GM12875 (cell line): ENCODE results near the gene NOPCHAP1.

Experiments used
- H3K4me3 ChIP-seq: one replicate; pipeline ENCODE4 v1.5.1; 2011; ENCODE audit warnings: low read depth, low read length, control low read depth
- TF ChIP-seq, protein P1 (sequence below): IDR thresholded peaks from 2 replicates; pipeline ENCODE4 v1.5.1; 2011; ENCODE audit warnings: low read depth, mild to moderate bottlenecking, control low read depth, inconsistent platforms, low read length, moderate library complexity, borderline replicate concordance; ENCODE audit not compliant: insufficient read depth

Gene NOPCHAP1

DNA sequence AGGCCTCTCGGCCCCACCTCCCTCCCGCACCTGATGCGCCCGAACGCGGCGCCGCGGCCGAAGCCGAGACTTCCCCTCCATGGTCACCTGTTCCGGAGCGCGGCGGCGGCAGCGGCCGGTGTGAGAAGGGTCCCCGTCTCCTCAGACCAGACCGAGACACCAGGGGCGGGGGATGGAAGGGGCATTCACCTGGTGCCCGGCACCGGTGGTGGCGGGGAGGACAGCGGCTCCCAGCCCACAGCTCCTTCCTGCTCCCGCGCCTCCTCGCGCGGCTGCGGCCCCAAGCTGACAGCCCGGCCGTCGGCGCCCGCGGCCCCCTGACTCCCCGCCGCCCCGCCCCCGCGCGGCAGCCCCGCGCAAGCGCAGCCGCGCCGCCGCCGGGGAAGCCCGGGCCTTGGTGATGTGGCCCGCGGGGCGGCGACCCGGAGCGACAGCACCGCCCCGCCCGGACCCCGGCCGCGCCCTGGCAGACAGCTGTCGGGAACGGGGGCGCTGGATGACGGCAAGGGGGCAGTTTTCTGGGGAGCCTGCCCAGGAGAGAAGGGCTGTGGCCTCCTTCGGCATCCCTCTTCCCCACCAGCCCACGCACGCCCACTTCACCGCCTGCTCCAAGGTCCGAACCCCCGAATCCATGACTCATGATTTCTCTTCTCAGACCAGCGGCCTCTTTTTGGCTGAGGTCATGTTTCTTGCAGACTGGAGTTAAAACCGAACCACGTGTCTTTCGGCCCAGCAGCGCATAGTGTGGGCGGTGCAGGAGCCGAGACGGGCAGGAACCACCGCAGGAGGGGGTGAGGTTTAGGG is 27.9 kb upstream of the NOPCHAP1 start, which contains the start of gene SLC41A2:
Gene SLC41A2 (minus strand): TSS at position 290 of the 804 bp plus-strand sequence. CDS start 29,763 bp downstream, outside the sequence.
- TF ChIP-seq, protein P1, sequence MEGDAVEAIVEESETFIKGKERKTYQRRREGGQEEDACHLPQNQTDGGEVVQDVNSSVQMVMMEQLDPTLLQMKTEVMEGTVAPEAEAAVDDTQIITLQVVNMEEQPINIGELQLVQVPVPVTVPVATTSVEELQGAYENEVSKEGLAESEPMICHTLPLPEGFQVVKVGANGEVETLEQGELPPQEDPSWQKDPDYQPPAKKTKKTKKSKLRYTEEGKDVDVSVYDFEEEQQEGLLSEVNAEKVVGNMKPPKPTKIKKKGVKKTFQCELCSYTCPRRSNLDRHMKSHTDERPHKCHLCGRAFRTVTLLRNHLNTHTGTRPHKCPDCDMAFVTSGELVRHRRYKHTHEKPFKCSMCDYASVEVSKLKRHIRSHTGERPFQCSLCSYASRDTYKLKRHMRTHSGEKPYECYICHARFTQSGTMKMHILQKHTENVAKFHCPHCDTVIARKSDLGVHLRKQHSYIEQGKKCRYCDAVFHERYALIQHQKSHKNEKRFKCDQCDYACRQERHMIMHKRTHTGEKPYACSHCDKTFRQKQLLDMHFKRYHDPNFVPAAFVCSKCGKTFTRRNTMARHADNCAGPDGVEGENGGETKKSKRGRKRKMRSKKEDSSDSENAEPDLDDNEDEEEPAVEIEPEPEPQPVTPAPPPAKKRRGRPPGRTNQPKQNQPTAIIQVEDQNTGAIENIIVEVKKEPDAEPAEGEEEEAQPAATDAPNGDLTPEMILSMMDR, result peak; percentile 27; the same call in 1 of the 2 replicates
- H3K4me3 ChIP-seq, result peak within 1 kb of the TSS; percentile 82

- TF ChIP-seq, protein P1, result peak; percentile 16; the same call in 1 of the 2 replicates
- H3K4me3 ChIP-seq, result peak overlapping the region; percentile 82
Observed at GRCh38 chr12:104958805-104959334, 27.2 kb upstream of the NOPCHAP1 start.

- TF ChIP-seq, protein P1, result no peak
Observed at GRCh38 chr12:104959335-104959841, 26.7 kb upstream of the NOPCHAP1 start.

DNA sequence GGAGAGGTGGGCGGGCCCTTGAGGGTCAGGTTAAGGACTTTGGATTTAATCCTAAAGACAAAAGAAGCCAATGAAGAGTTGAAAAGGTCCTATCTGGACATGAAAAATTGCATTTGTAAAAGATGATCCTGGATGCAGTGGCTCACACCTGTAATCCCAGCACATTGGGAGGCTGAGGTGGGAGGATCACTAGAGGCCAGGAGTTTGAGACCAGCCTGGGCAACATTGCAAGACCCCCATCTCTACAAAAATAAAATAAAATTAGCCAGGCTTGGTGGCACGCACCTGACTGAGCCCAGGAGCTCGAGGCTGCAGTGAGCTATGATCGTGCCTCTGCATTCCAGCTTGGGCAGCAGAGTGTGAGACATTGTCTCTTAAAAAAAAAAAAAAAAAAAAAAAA is 25.7 kb upstream of the NOPCHAP1 start:
- H3K4me3 ChIP-seq, result no peak overlapping the region
- TF ChIP-seq, protein P1, result no peak

More at GRCh38 chr12:104959335-104959841, 26.7 kb upstream of the NOPCHAP1 start:
- H3K4me3 ChIP-seq, result no peak overlapping the region

DNA sequence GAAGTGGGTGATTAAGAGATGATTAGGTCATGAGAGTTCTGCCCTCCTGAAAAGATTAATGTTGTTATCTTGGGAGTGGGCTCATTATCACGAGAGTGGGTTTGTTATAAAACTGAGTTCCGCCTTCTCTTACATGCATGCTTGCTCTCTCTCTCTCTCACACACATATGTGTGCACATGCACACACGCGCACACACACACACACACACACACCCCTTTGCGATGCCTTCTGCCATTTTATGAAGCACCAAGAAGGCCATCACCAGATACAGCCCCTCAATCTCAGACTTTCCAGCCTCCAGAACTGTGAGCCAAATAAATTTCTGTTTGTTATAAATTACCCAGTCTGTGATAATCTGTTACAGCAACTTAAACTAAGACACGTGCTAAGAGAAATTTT is 22.4 kb upstream of the NOPCHAP1 start:
- TF ChIP-seq, protein P1, result no peak
- no peak overlapping the region for H3K4me3 ChIP-seq

DNA sequence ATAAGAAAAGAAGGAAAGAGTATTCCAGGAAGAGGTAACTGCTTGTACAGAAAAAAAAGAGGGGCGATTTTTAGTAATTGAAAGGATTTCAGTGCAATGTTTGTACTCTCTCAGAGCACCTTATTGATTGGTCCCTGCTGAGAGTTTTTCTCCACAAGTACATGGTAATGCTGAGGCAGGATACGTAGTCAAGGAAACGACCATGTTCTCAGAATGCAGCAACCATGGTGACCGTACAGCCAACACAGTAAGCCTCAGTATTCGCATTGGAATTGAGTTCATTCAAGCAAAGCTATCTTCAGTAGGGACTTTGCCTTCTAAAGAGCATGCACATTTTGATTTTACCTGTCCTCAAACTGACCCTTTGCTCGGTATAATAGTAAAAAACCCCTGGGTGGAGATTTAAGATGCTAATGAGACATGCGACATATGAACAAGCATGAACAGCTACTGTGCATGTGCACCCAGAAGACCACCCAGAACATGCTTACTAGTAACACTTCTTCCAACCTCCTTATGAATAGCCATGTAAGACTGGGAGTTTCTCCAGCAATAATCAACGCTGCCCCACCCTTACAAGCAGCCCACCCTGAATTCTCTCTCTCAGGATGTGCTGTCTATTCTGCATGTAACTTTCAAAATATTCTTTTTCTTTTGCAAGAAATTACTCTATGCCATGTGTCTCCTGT is 21.8 kb upstream of the NOPCHAP1 start:
- H3K4me3 ChIP-seq, result no peak overlapping the region
- TF ChIP-seq, protein P1, result no peak
